Suppressor macrophage treated with lipopolysaccharide for 4 hours (primary cell): ENCODE results near the gene CYP2D6.
"Not testable (repeated sequence)": the region's sequence is repeated elsewhere in the genome, so short reads cannot be mapped to it uniquely, and the experiment has no call there.

ENCODE experiments used
- DNase-seq: peaks from one replicate; pipeline ENCODE4 v3.0.0-alpha.2; 2020

The CYP2D6 gene

GRCh38 chr22:42132457-42132856 lies 1.8 kb upstream of the CYP2D6 start:
- no peak for DNase-seq

DNA sequence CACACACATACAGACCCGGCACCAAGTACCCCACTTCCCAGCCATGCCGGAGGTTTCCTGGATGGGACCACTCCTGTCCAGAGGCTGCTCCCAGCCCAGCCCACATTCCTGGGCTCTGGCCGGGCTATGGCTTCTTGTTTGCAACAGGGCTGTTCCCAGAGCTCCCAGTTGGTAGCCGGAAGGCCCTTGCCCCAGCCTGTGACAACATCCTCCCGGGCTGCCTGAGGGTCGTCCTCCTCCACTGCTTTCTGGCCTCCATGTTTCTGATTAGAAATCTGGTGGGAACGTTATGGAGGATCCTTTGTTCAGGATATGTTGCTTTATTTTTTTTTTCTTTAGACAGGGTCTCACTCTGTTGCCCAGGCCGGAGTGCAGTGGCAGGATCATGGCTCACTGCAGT lies 952 bp upstream of the CYP2D6 start:
- no peak for DNase-seq

GRCh38 chr22:42130182-42130581 lies 428 bp downstream of the CYP2D6 start:
- DNase-seq = not testable (repeated sequence)

DNA sequence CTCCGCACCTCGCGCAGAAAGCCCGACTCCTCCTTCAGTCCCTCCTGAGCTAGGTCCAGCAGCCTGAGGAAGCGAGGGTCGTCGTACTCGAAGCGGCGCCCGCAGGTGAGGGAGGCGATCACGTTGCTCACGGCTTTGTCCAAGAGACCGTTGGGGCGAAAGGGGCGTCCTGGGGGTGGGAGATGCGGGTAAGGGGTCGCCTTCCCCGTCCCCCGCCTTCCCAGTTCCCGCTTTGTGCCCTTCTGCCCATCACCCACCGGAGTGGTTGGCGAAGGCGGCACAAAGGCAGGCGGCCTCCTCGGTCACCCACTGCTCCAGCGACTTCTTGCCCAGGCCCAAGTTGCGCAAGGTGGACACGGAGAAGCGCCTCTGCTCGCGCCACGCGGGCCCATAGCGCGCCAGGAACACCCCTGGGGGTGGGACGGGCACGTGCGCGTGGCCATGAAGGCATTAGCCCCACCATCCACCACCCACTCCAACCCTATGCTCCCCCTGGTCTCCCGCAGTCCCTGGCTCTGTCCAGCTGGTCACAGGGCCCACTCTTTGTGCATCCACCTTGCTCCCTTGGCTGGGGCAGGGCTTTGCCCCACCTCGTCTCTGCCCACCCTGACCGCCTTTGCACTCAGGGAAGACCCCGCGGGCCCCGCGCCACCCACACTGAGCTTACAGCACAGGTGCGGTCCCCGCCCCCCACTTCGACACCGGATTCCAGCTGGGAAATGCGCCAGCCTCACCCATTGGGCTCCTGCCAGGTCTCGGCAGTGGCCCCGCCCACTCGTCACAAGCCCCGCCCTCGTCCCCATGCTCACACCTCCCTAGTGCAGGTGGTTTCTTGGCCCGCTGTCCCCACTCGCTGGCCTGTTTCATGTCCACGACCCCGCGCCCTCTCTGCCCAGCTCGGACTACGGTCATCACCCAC lies 1.6 kb downstream of the CYP2D6 start:
- not testable (repeated sequence) for DNase-seq

DNA sequence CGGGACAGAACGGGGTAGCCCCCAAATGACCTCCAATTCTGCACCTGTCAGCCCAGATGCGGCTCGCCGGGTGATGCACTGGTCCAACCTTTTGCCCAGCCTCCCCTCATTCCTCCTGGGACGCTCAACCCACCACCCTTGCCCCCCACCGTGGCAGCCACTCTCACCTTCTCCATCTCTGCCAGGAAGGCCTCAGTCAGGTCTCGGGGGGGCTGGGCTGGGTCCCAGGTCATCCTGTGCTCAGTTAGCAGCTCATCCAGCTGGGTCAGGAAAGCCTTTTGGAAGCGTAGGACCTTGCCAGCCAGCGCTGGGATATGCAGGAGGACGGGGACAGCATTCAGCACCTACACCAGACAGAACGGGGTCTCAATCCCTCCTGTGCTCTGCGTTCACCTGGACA lies 2.6 kb downstream of the CYP2D6 start:
- DNase-seq = not testable (repeated sequence)

DNA sequence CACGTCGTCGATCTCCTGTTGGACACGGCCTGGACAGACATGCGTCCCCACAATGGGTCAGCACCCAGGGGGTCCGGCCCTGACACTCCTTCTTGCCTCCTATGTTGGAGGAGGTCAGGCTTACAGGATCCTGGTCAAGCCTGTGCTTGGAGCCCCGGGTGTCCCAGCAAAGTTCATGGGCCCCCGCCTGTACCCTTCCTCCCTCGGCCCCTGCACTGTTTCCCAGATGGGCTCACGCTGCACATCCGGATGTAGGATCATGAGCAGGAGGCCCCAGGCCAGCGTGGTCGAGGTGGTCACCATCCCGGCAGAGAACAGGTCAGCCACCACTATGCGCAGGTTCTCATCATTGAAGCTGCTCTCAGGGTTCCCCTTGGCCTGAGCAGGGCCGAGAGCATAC lies 3.0 kb downstream of the CYP2D6 start:
- DNase-seq = no peak

DNA sequence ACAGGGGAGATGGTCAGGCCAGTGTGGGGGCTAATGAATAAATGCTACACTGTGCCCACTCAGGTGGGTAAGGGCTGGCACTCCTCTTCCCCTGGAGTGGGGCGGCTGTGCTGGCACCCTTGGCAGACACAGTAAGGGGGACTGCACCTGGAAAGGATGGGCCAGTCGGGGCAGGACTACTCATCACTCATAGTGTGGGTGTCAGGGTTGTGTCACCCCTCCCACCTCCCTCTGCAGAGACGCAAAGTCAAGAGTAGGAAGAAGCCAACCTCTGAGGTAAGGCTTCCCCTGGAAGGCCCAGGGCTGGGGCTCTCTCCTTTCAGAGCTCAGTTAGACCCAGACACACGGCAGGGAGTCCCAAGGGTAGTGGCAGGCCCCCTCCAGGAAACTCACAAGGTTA lies 7.1 kb downstream of the CYP2D6 start:
- not testable (repeated sequence) for DNase-seq

DNA sequence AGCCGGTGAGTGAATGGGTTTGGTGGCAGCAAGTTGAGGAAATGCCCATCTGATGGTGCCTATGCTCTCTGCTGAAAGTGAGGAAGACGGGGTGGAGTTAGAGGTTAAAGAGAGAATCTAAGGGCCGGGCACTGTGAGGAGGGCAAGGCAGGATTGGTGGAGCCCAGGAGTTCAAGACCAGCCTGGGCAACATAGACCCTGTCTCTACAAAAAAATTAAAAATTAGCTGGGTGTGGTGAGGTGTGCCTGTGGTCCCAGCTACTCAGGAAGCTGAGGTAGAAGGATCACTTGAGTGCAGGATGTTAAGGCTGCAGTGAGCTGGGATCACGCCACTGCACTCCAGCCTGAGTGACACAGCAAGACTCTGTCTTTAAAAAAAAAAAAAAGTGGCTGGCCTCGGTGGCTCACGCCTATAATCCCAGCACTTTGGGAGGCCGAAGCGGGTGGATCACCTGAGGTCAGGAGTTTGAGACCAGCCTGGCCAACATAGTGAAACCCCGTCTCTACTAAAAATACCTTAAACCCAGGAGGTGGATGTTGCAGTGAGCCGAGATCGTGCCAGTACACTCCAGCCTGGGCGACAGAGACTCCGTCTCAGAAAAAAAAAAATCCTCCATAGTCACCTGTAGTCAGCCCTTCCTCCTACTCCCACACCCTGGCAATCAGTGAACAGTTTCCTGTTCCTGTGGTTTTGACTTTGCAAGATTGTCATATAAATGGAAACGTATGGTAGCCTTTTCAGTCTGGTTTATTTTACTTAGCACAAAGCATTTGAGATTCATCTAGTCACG lies 10.2 kb downstream of the CYP2D6 start:
- not testable (repeated sequence) for DNase-seq

DNA sequence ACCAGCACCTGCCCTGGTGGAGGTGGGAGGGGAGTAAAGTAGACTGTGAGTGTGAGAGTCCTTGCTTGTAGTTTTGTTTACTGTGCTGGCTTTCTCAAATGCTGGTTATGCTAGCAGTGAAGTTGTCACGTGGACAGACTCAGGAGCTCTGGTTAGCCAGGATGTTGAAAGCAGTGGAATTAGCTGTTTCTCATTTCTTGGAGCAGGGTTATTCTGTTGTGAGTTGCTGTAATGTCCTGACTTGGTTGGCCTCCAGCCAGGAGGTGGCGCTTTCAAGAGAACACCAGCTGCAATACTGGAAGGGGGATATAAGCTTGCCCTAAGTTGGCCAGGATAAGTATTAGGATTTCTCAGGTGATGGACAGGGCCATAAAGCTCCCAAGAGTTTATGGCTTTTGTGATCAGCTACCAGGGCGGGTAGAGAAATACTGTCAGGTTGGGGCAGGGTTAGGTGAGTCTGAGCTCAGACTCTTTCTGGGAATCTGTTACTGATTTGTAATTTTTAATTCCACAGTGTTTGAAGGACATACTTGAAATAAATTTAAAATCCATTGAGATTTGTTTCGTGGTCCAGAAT lies 13.7 kb downstream of the CYP2D6 start:
- DNase-seq = no peak

- not testable (repeated sequence) for DNase-seq
Measured at GRCh38 chr22:42115420-42115830, 15.2 kb downstream of the CYP2D6 start.

DNA sequence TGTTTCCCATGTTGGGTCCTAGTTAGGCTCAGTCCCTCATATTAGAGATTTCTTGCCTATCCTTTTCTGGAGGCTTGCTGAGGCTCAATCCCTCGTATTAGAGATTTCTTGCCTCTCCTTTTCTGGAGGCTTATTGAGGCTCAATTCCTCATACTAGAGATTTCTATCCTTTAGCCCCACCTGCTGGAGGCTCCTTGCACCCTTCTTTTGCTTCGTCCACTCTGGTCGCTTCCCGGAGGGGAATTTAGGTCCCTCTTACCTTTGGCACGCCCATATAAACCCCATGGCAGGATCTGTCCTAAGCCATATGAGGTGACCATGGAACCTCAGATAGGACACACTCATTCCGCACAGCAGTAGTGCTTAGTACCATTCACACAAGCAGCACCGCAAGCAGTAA lies 15.9 kb downstream of the CYP2D6 start:
- DNase-seq = no peak

DNA sequence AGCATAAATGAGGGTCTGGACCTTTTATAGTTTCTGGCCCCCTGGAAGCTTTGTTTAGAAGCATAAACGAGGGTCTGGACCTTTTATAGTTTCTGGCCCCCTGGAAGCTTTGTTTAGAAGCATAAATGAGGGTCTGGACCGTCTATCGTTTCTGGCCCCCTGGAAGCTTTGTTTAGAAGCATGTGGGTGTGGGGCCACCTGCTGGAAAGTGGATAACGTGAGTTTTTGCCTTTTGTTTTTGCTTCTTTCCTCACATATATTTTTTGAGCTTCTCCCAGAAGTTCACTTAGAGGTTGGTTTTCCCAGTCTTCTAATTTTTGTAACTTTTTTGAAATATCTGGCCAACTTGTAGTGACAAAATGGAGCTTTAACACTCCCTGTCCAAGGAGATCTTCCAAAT lies 17.8 kb downstream of the CYP2D6 start:
- DNase-seq = not testable (repeated sequence)

DNA sequence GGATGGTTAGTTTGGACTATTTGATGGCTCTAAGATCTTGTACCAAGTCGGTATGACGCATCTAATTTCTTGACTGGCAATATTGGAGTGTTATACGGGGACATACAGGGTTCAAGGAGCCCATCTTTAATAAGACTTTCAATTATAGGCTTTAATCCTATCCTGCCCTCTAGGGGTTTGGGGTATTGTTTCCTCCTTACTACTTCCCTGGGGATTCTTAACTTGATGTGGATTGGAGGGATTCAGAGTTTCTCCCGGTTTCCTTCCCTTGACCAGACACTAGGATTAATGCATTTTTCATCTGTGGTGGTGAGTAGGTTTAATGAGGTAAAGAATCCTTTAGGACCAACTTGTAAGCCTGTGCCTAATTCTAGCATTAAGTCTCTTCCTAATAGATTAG lies 18.8 kb downstream of the CYP2D6 start:
- DNase-seq = no peak

DNA sequence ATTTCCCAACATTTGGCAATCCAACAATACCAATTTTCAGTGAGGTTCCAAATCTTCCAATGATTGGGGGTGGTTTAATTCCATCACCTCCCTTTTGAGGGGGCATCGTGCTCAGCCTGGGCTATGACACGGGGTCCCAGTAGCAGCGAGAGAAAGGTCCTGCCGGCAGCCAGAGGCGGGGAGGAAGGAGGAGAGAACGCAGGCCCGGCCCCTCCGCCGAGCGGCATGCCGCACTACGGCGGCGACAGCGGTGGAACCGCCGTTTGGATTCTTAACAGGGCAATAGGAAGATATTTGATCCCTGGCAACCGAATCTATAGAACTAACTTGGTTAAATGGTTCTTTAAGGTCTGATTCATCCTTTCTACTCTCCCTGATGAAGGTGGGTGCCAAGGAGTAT lies 21.8 kb downstream of the CYP2D6 start:
- no peak for DNase-seq

DNA sequence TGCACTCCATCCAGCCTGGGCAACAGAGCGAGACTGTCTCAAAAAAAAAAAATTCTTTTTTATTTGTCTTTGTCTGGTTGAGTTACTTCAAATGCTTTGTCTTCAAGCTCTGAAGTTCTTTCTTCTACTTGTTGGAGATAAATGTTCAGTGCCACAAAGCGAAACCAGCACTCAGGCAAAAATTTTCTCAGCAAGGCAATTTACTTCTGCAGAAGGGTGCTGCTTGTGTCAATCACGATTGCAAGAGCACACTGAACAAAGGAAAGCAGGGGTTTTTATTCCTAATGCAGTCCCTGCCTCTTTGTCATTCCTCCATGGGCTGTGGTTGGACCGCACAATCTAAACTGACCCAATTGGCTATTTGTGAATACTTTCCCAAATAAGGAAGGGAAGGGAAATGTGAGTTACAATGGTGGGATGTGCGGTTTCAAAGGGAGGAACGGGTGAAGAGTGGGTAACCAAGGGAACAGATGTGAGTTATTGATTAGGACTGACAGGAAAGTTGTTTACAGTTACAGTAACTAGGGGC lies 26.2 kb downstream of the CYP2D6 start:
- not testable (repeated sequence) for DNase-seq

- DNase-seq = no peak
Measured at GRCh38 chr22:42101199-42101598, 29.4 kb downstream of the CYP2D6 start.

- no peak for DNase-seq
Measured at GRCh38 chr22:42091455-42091782, 39.2 kb downstream of the CYP2D6 start.

DNA sequence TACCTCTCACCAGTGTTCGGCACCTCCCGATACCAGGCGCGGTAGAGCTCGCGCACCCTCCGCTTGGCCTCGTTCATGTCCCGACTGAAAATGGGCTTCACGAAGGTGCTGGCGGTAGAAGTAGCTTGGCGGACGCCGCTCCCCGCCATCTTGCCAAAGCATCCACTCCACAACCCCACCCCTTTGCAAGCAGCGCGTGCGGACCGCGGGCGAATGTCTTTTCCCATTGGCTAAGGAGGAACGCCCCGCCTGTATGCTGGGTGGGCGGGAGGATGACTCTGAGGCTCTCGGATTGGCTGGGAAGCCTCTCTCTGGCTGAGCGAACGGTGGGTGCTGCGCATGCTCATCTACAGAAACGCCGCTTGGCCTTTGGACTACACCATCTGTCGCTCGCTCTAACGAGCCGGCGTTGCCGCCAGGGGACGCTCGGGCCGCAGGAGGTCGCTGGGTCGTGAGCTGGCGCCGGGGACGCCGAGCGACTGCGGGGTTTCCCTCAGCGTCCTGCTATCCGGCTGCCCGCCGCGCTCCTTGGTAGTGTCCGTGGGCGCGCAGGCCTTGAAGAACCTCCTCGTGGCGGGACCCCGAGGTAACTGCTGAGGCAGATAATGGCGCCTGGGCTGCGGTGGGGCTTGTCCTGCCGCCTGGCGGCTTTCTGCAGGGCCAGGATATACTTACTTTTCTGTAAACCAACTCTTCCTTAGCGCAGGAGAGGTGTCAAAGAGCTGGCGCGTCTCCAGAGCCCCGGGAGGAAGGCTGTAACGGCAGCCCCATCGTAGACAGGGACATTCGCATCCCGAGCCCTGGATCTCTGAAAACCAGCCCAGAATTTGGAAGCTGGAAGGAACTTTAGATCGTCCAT lies 39.8 kb downstream of the CYP2D6 start, which contains the start of gene NDUFA6:
NDUFA6 (minus strand) TSS at position 177 of the 859 bp plus-strand sequence; CDS start at position 149, 28 bp downstream.
- DNase-seq = peak; percentile 100

GRCh38 chr22:42086051-42086450 lies 44.6 kb downstream of the CYP2D6 start:
- no peak for DNase-seq

- no peak for DNase-seq
Measured at GRCh38 chr22:42084874-42085273, 45.7 kb downstream of the CYP2D6 start.

GRCh38 chr22:42083119-42083518 lies 47.5 kb downstream of the CYP2D6 start:
- no peak for DNase-seq

DNA sequence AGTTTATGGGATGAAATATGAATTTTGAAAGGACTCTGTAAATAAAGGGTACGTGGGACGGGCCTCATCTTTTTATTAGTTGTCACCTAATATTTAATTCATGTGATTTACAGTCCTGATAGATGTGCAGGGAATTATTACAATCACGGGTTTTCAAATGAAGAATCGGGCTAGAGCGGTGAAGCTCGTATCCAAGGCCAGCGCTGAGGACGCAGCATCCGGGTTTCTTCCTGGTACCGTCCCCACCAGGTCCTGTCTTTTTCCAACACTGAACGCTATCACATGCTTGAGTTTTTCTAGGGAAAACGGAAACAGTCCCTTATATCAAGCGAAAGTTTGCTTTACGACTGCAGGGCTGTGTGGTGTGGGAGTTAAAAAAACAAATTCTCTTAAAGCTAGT lies 50.3 kb downstream of the CYP2D6 start:
- DNase-seq = peak; percentile 42
